H9 (cell line): ENCODE data around the gene PRKAG2. TPM values are rescaled to one million over a fixed set of nuclear protein-coding genes. Genes with fewer than 3 reads are reported as not detected.
A peak's percentile ranks its signal among the peaks of the same experiment; 100 is the strongest.

ENCODE experiments used
- DNase-seq: peaks from one replicate; pipeline ENCODE4 v3.0.0-alpha.2; 2017
- H2AFZ ChIP-seq: one replicate; pipeline ENCODE4 v1.6.1; 2013; ENCODE audit warnings: mild to moderate bottlenecking, low read length, control low read depth, moderate library complexity
- H2AK5ac ChIP-seq: 2 replicates; pipeline ENCODE4 v1.6.1; 2013; ENCODE audit warnings: low read length, control low read depth, mixed read lengths; ENCODE audit not compliant: insufficient read length
- H2BK120ac ChIP-seq: one replicate; pipeline ENCODE4 v1.6.1; 2013; ENCODE audit warnings: low read depth, mild to moderate bottlenecking, low read length, control low read depth, inconsistent platforms; ENCODE audit not compliant: poor library complexity, severe bottlenecking
- H2BK12ac ChIP-seq: 2 replicates; pipeline ENCODE4 v1.6.1; 2013; ENCODE audit warnings: low read length, control low read depth, mixed read lengths, low read depth; ENCODE audit not compliant: insufficient read length
- H2BK15ac ChIP-seq: 2 replicates; pipeline ENCODE4 v1.6.1; 2013; ENCODE audit warnings: low read depth, low read length, control low read depth
- H2BK20ac ChIP-seq: one replicate; pipeline ENCODE4 v1.6.1; 2013; ENCODE audit warnings: low read depth, mild to moderate bottlenecking, low read length, control low read depth, inconsistent platforms; ENCODE audit not compliant: poor library complexity, severe bottlenecking
- H2BK5ac ChIP-seq: 2 replicates; pipeline ENCODE4 v1.6.1; 2013; ENCODE audit warnings: low read length, control low read depth, mixed read lengths; ENCODE audit not compliant: insufficient read length
- H3K14ac ChIP-seq: 2 replicates; pipeline ENCODE4 v1.6.1; 2013; ENCODE audit warnings: low read length, control low read depth; ENCODE audit not compliant: insufficient read depth
- H3K18ac ChIP-seq: 2 replicates; pipeline ENCODE4 v1.6.1; 2013; ENCODE audit warnings: low read depth, mild to moderate bottlenecking, mixed read lengths, low read length, control low read depth; ENCODE audit not compliant: insufficient read length
- H3K23ac ChIP-seq: 2 replicates; pipeline ENCODE4 v1.6.1; 2013; ENCODE audit warnings: low read length, control low read depth, mixed read lengths, low read depth; ENCODE audit not compliant: insufficient read length
- H3K23me2 ChIP-seq: 2 replicates; pipeline ENCODE4 v1.6.1; 2013; ENCODE audit warnings: low read depth, mild to moderate bottlenecking, mixed read lengths, low read length, control low read depth; ENCODE audit not compliant: insufficient read length, poor library complexity, severe bottlenecking
- H3K27ac ChIP-seq: 2 replicates; pipeline ENCODE4 v1.5.1; 2013; ENCODE audit warnings: low read length, control low read depth, mixed read lengths, low read depth; ENCODE audit not compliant: insufficient read length
- H3K27me3 ChIP-seq: 2 replicates; pipeline ENCODE4 v1.6.1; 2013; ENCODE audit warnings: low read length, control low read depth, inconsistent platforms; ENCODE audit not compliant: insufficient read depth
- H3K4ac ChIP-seq: 2 replicates; pipeline ENCODE4 v1.6.1; 2013; ENCODE audit warnings: low read depth, mild to moderate bottlenecking, control low read depth, inconsistent platforms, low read length, moderate library complexity
- H3K4me1 ChIP-seq: 2 replicates; pipeline ENCODE4 v1.6.1; 2013; ENCODE audit warnings: low read length, control low read depth, inconsistent platforms; ENCODE audit not compliant: insufficient read depth
- H3K4me2 ChIP-seq: 2 replicates; pipeline ENCODE4 v1.6.1; 2013; ENCODE audit warnings: low read length, control low read depth, mixed read lengths; ENCODE audit not compliant: insufficient read length, insufficient read depth
- H3K56ac ChIP-seq: 2 replicates; pipeline ENCODE4 v1.6.1; 2013; ENCODE audit warnings: low read depth, mild to moderate bottlenecking, mixed read lengths, low read length, control low read depth; ENCODE audit not compliant: insufficient read length
- H3K79me1 ChIP-seq: 2 replicates; pipeline ENCODE4 v1.6.1; 2013; ENCODE audit warnings: low read depth, mild to moderate bottlenecking, moderate library complexity, low read length, control low read depth, inconsistent platforms; ENCODE audit not compliant: insufficient read depth, poor library complexity, severe bottlenecking
- H3K79me2 ChIP-seq: 2 replicates; pipeline ENCODE4 v1.6.1; 2013; ENCODE audit warnings: low read length, control low read depth, inconsistent platforms; ENCODE audit not compliant: insufficient read depth
- H3K9ac ChIP-seq: 2 replicates; pipeline ENCODE4 v1.6.1; 2013; ENCODE audit warnings: low read length, control low read depth, mixed read lengths; ENCODE audit not compliant: insufficient read length; ENCODE audit errors: extremely low read depth
- H3K9me3 ChIP-seq: one replicate; pipeline ENCODE4 v1.6.1; 2013; ENCODE audit warnings: low read depth, low read length, inconsistent platforms; ENCODE audit not compliant: control insufficient read depth
- H3T11ph ChIP-seq: one replicate; pipeline ENCODE4 v1.6.1; 2013; ENCODE audit warnings: mild to moderate bottlenecking, low read length, control low read depth, inconsistent platforms
- H4K20me1 ChIP-seq: one replicate; pipeline ENCODE4 v1.6.1; 2013; ENCODE audit not compliant: control insufficient read depth, insufficient read length, insufficient read depth
- H4K5ac ChIP-seq: 2 replicates; pipeline ENCODE4 v1.6.1; 2013; ENCODE audit warnings: low read depth, mild to moderate bottlenecking, mixed read lengths, low read length, control low read depth; ENCODE audit not compliant: insufficient read length
- H4K8ac ChIP-seq: replicated peaks from 2 replicates; pipeline ENCODE4 v1.6.1; 2013; ENCODE audit warnings: low read length, control low read depth, mixed read lengths, low read depth; ENCODE audit not compliant: insufficient read length
- H4K91ac ChIP-seq: 2 replicates; pipeline ENCODE4 v1.6.1; 2013; ENCODE audit warnings: low read depth, mild to moderate bottlenecking, moderate library complexity, mixed read lengths, low read length, control low read depth; ENCODE audit not compliant: insufficient read length
- H3K27ac Mint-ChIP-seq, 3 experiments: 2 replicates in 2 of 3; 3 replicates in 1 of 3; pipeline ENCODE4 v1.8.0; 2020 to 2021; ENCODE audit warnings: mixed read lengths in 3 of 3, mild to moderate bottlenecking in 1 of 3, moderate library complexity in 1 of 3
- H3K27me3 Mint-ChIP-seq: 2 replicates; pipeline ENCODE4 v1.8.0; 2021; ENCODE audit warnings: low read depth, mild to moderate bottlenecking, moderate library complexity, mixed read lengths
- H3K36me3 Mint-ChIP-seq, 3 experiments: 2 replicates in 2 of 3; 3 replicates in 1 of 3; pipeline ENCODE4 v1.8.0; 2020 to 2021; ENCODE audit warnings: low read depth in 3 of 3, mixed read lengths in 3 of 3; ENCODE audit not compliant: insufficient read depth in 1 of 3
- H3K4me1 Mint-ChIP-seq, 2 experiments: 2 replicates each; pipeline ENCODE4 v1.8.0; 2020; ENCODE audit warnings: mixed read lengths in 2 of 2
- H3K4me3 Mint-ChIP-seq, 2 experiments: 2 replicates in 1 of 2; 3 replicates in 1 of 2; pipeline ENCODE4 v1.8.0; 2020 to 2021; ENCODE audit warnings: mild to moderate bottlenecking in 2 of 2, mixed read lengths in 2 of 2, moderate library complexity in 1 of 2
- H3K9me3 Mint-ChIP-seq, 2 experiments: 2 replicates in 1 of 2; 3 replicates in 1 of 2; pipeline ENCODE4 v1.8.0; 2020; ENCODE audit warnings: mild to moderate bottlenecking in 2 of 2, mixed read lengths in 2 of 2, moderate library complexity in 1 of 2
- WGBS: extraction: QIAGEN DNeasy Blood & Tissue Kit; methylation state at CpG from one replicate; pipeline ENCODE4 v1.1.7; 2013; ENCODE audit warnings: missing lambda C conversion rate, low lambda C conversion rate, mixed read lengths; ENCODE audit not compliant: insufficient read length; ENCODE audit errors: extremely low coverage; 5-methylcytosine and 5-hydroxymethylcytosine counted together
- total RNA-seq: library from RNA; stranded (reverse); gene quantifications from 2 replicates; pipeline ENCODE4 v1.2.1, GENCODE V29; 2021
- TF ChIP-seq, protein P1 (sequence below): fragments of 200-600 bp; sonication (generic); conservative IDR thresholded peaks from 3 replicates; pipeline ENCODE4 v1.8.0; 2021; ENCODE audit warnings: antibody characterized with exemption, mild to moderate bottlenecking

Gene PRKAG2
- total RNA-seq, 1 experiment from 2014 or later: 11.8 TPM

DNA sequence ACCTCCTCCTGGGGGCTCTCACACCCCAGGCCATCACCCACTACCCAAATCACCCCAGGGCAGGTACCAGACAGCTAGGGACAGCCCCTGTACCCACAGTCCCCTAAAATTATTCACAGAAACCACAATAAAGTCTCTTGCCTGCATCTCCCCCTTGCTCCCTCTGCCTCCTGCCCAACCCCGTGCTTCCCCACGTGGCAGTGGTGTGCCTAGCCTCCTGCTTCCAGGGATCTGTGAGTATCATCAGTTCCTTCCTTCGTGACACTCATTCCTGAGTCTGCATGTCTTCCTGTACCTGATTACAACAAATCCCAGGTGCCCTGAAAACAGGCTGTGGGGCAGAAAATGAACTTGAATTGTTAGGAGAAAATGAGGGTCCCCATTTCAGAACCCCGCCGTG, 61.5 kb downstream of the PRKAG2 start:
- Mint-ChIP-seq H3K27me3 (peaks cover 50% of the 10 kb centered on the region), H3K9me3 (no peaks in the 10 kb centered on the region), H3K27ac (no peak overlapping the region), H3K4me1 (peaks cover 32 to 48% of the 10 kb centered on the region in 2 experiments), H3K36me3 (no peaks in the 10 kb centered on the region), H3K4me3 (peak overlapping the region in 1 of 2 experiments; percentile 47; a peak in 2 of 5 replicates)
- no peak overlapping the region for H2BK15ac ChIP-seq
- DNase-seq: no peak
- no peaks in the 10 kb centered on the region for H3K79me1 ChIP-seq
- no peak overlapping the region for H3T11ph ChIP-seq
- no peak overlapping the region for H3K56ac ChIP-seq
- no peak overlapping the region for H2BK120ac ChIP-seq
- no peaks in the 10 kb centered on the region for H4K20me1 ChIP-seq
- TF ChIP-seq, protein P1, sequence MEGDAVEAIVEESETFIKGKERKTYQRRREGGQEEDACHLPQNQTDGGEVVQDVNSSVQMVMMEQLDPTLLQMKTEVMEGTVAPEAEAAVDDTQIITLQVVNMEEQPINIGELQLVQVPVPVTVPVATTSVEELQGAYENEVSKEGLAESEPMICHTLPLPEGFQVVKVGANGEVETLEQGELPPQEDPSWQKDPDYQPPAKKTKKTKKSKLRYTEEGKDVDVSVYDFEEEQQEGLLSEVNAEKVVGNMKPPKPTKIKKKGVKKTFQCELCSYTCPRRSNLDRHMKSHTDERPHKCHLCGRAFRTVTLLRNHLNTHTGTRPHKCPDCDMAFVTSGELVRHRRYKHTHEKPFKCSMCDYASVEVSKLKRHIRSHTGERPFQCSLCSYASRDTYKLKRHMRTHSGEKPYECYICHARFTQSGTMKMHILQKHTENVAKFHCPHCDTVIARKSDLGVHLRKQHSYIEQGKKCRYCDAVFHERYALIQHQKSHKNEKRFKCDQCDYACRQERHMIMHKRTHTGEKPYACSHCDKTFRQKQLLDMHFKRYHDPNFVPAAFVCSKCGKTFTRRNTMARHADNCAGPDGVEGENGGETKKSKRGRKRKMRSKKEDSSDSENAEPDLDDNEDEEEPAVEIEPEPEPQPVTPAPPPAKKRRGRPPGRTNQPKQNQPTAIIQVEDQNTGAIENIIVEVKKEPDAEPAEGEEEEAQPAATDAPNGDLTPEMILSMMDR: no peak
- no peak overlapping the region for H2BK5ac ChIP-seq
- no peaks in the 10 kb centered on the region; the same call in 1 of the 2 replicates for H3K27me3 ChIP-seq
- no peaks in the 10 kb centered on the region for H3K9me3 ChIP-seq
- H3K4ac ChIP-seq: no peak overlapping the region
- H4K91ac ChIP-seq: no peak overlapping the region
- H3K23me2 ChIP-seq: peaks cover 4% of the 10 kb centered on the region
- no peak overlapping the region for H3K18ac ChIP-seq
- no peak overlapping the region for H3K23ac ChIP-seq
- H4K5ac ChIP-seq: no peak overlapping the region
- H3K9ac ChIP-seq: no peak overlapping the region
- no peak overlapping the region for H2AFZ ChIP-seq
- H3K79me2 ChIP-seq: no peaks in the 10 kb centered on the region
- H2BK12ac ChIP-seq: no peak overlapping the region
- no CpG with 5 or more reads among the region's 5 CpGs for WGBS
- peaks cover 5% of the 10 kb centered on the region for H3K4me1 ChIP-seq
- H3K14ac ChIP-seq: no peak overlapping the region
- H2AK5ac ChIP-seq: no peak overlapping the region
- no peak overlapping the region for H2BK20ac ChIP-seq
- H3K27ac ChIP-seq: no peak overlapping the region
- H4K8ac ChIP-seq: no peak overlapping the region
- H3K4me2 ChIP-seq: no peak overlapping the region
